GM12801 (cell line): ENCODE measurements around the gene FGF1.

ENCODE experiments used
- TF ChIP-seq, protein P1 (sequence below): IDR thresholded peaks from one replicate; pipeline ENCODE4 v1.5.1; 2011; ENCODE audit warnings: control low read depth; ENCODE audit not compliant: insufficient read length; ENCODE audit errors: extremely low read depth

Gene FGF1

DNA sequence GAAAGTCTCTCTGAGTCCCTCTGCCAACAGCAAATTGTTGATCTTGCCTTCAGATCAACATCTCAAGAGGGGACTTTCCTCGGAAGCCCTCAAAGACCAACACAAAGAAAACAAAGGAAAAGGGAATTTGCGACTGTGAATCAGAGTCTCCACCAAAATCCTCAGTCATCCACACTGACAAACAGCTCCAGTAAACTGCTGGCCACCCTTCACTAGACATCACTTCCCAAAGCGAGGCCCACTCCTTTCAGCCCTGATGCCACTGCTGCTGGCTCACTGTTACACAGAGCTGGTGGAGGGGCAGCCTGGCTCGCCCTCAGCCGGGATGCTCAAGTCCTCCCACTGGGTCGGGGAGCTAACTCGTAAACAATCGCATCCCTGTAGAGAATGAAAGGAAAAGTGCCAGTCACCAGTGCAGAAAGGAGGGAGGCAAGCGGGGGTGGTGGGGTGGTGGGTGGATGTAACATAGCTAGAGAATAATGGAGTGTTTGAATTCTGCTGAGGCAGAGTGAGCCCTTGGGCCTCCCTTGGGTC, 1.3 kb downstream of the FGF1 start:
- TF ChIP-seq, protein P1, sequence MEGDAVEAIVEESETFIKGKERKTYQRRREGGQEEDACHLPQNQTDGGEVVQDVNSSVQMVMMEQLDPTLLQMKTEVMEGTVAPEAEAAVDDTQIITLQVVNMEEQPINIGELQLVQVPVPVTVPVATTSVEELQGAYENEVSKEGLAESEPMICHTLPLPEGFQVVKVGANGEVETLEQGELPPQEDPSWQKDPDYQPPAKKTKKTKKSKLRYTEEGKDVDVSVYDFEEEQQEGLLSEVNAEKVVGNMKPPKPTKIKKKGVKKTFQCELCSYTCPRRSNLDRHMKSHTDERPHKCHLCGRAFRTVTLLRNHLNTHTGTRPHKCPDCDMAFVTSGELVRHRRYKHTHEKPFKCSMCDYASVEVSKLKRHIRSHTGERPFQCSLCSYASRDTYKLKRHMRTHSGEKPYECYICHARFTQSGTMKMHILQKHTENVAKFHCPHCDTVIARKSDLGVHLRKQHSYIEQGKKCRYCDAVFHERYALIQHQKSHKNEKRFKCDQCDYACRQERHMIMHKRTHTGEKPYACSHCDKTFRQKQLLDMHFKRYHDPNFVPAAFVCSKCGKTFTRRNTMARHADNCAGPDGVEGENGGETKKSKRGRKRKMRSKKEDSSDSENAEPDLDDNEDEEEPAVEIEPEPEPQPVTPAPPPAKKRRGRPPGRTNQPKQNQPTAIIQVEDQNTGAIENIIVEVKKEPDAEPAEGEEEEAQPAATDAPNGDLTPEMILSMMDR, result no peak

DNA sequence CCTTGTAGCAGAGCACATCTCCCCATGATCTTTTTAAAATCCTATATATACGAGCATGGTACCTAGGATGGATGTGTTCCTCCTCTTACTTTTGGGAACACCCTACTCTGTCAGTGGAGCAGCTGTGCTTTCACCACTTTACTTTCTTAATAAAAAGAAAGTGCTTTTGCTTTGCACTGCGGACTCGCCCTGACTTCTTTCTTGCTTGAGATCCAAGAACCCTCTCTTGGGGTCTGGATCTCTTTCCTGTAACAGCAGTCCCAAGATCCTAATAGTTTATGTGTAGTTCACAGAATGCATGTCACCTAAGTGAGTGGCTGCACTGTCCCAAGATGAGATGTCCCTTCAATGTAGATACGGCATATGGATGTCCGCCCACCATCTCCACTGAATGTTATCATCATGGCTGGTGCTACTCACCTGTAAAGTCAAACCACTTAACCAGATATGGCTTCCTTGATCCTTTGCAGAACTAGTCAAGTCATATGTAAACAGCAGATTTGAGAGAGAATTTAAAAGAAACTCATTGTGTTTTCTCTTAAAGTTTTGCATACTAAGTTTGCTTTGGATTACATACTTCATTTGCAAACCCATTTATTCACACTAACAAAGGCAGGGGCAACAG, 1.9 kb downstream of the FGF1 start:
- TF ChIP-seq, protein P1, result no peak

DNA sequence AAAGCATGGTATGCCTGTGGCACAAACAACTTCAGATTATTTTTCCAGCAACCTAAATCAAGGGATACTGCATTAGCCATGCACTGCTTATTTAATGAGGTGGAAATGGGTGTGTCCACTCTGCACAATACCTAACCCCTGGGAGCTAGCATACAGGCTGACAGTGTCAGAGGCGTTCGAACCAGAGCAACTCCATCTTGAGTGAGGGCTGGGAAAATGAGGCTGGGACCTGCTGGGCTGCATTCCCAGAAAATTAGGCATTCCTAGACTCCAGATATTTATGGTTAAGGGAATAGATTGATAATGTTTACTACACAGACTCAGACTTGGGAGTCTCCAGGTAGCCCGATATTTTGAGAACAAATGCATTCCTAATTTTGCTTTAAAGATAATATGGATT, 2.8 kb downstream of the FGF1 start:
- TF ChIP-seq, protein P1, result no peak

DNA sequence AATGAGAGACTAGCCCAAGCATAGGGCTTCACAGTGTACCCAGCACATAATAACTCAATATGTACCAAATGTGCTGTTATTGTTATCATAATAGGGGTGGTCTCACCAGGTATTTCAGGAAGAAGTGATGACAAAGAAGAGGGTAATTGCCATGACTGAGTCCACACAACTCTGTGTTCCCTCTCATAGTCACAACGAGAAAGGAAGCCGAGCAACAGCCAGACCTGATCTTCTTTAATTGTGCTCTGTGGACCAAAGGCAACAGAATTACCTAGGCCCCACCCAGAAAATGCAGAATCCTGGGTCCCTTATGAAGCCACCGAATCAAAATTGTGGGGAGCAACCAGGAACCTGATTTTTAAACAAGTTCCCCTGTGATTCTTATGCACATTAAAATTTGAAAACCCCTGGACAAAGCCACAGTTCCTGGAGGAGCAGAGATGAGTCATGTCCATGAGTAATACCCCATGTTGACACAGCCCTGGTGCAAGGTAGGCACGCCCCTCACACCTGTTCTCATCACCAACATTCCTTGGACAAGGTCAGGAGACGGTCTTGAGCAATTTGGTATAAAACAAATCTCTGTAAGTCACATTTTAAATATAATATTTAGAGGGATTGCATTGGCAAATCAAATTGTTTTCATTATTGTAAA, 5.2 kb downstream of the FGF1 start:
- TF ChIP-seq, protein P1, result no peak

DNA sequence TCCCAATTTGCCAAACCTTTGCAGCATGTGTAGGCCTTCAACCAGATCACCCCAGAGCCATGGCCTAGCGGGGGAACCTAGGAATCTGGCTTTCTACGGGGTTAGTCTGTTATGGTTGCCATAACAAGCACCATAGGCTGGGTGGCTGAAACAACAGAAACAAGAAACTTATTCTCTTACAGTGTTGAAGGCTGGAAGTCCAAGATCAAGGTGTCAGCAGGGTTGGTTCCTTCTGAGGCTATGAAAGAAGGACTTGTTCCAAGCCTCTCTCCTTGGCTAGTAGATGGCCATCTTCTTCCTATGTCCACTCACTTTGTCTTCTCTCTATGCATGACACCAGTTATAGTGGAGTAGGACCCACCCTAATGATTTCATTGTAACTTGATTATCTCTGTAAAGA, 6.1 kb downstream of the FGF1 start:
- TF ChIP-seq, protein P1, result no peak

DNA sequence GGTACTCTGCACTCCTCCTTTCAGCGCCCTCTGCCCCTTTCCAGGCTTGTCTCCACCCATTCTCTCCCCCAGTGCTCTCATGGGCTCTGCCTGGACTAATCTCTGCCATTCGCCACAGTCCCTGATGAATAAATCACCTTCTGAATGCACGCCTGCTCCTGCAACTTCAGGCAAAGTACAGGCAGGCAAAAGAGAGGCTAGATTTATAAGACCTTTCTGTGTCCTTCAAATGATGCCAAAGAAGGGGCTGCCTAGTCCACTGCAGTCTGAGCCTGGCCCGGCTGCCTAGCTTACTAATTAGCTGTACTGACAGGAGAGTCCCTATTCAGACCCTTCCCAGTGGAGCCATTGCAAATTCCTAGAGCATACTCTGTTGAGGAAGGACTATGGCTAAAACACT, 7.4 kb downstream of the FGF1 start:
- TF ChIP-seq, protein P1, result no peak

DNA sequence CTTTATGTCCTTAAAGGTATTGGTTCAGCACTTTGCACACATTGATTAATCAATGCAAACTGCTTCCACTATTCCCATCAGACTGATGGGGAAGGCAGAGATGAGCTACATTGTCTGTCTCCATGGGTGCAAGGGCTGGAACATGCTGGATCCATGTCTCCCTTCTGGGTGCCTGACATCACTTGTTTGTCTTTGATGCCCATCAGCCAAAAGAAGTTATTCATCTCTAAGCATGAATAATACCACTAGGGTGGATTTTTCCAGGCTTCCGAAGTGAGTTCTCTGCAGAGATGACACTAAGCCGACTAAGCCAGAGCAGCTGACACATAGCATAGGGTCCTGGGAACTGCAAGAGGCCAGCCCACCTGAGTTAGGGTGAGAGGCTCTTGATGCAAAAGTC, 8.7 kb downstream of the FGF1 start:
- TF ChIP-seq, protein P1, result no peak
